Measurements from ENCODE around the gene SSTR4. TPM values are rescaled to one million over a fixed set of nuclear protein-coding genes. Genes with fewer than 3 reads are reported as not detected.

Gene SSTR4
- total RNA-seq, 1 donor from 2014 or later: not detected

- Mint-ChIP-seq H3K27me3 (ENCODE audit: unreplicated experiment) (peaks cover 2% of the 10 kb centered on the region), H3K36me3 (ENCODE audit: unreplicated experiment) (no peaks in the 10 kb centered on the region), H3K27ac (ENCODE audit: unreplicated experiment) (no peak overlapping the region), H3K4me1 (ENCODE audit: low read depth, unreplicated experiment) (no peaks in the 10 kb centered on the region), H3K9me3 (ENCODE audit: unreplicated experiment) (peaks cover 2% of the 10 kb centered on the region), H3K4me3 (ENCODE audit: unreplicated experiment) (no peak overlapping the region)
- no peak for TF ChIP-seq CTCF (IDR thresholded peaks at IDR 0.05; ENCODE audit: partially characterized antibody, unreplicated experiment)
- no peak for DNase-seq
Measured at GRCh38 chr20:23069108-23069507, 34.0 kb downstream of the SSTR4 start.

GRCh38 chr20:23071398-23071797, 36.3 kb downstream of the SSTR4 start:
- peaks cover 3% of the 10 kb centered on the region for H3K27me3 Mint-ChIP-seq (ENCODE audit: unreplicated experiment)
- H3K27ac Mint-ChIP-seq (ENCODE audit: unreplicated experiment): no peak overlapping the region
- peaks cover 2% of the 10 kb centered on the region for H3K9me3 Mint-ChIP-seq (ENCODE audit: unreplicated experiment)
- TF ChIP-seq CTCF (IDR thresholded peaks at IDR 0.05; ENCODE audit: partially characterized antibody, unreplicated experiment): no peak
- no peak overlapping the region for H3K4me3 Mint-ChIP-seq (ENCODE audit: unreplicated experiment)
- H3K4me1 Mint-ChIP-seq (ENCODE audit: low read depth, unreplicated experiment): no peaks in the 10 kb centered on the region
- no peak for DNase-seq
- no peaks in the 10 kb centered on the region for H3K36me3 Mint-ChIP-seq (ENCODE audit: unreplicated experiment)

- Mint-ChIP-seq H3K4me3 (ENCODE audit: unreplicated experiment) (no peak overlapping the region), H3K4me1 (ENCODE audit: low read depth, unreplicated experiment) (no peaks in the 10 kb centered on the region), H3K27me3 (ENCODE audit: unreplicated experiment) (peaks cover 3% of the 10 kb centered on the region), H3K36me3 (ENCODE audit: unreplicated experiment) (no peaks in the 10 kb centered on the region), H3K27ac (ENCODE audit: unreplicated experiment) (no peak overlapping the region), H3K9me3 (ENCODE audit: unreplicated experiment) (peaks cover 2% of the 10 kb centered on the region)
- no peak for TF ChIP-seq CTCF (IDR thresholded peaks at IDR 0.05; ENCODE audit: partially characterized antibody, unreplicated experiment)
- DNase-seq: no peak
Measured at GRCh38 chr20:23071996-23072395, 36.9 kb downstream of the SSTR4 start.

- Mint-ChIP-seq H3K9me3 (ENCODE audit: unreplicated experiment) (peaks cover 2% of the 10 kb centered on the region), H3K36me3 (ENCODE audit: unreplicated experiment) (no peaks in the 10 kb centered on the region), H3K4me3 (ENCODE audit: unreplicated experiment) (no peak overlapping the region), H3K27ac (ENCODE audit: unreplicated experiment) (no peak overlapping the region), H3K4me1 (ENCODE audit: low read depth, unreplicated experiment) (no peaks in the 10 kb centered on the region), H3K27me3 (ENCODE audit: unreplicated experiment) (peaks cover 3% of the 10 kb centered on the region)
- DNase-seq: no peak
- TF ChIP-seq CTCF (IDR thresholded peaks at IDR 0.05; ENCODE audit: partially characterized antibody, unreplicated experiment): no peak
Measured at GRCh38 chr20:23072892-23073586, 37.9 kb downstream of the SSTR4 start.

GRCh38 chr20:23074052-23074451, 38.9 kb downstream of the SSTR4 start:
- H3K9me3 Mint-ChIP-seq (ENCODE audit: unreplicated experiment): peaks cover 2% of the 10 kb centered on the region
- no peak for TF ChIP-seq CTCF (IDR thresholded peaks at IDR 0.05; ENCODE audit: partially characterized antibody, unreplicated experiment)
- no peak overlapping the region for H3K27ac Mint-ChIP-seq (ENCODE audit: unreplicated experiment)
- no peak overlapping the region for H3K4me3 Mint-ChIP-seq (ENCODE audit: unreplicated experiment)
- peaks cover 8% of the 10 kb centered on the region for H3K4me1 Mint-ChIP-seq (ENCODE audit: low read depth, unreplicated experiment)
- peaks cover 3% of the 10 kb centered on the region for H3K27me3 Mint-ChIP-seq (ENCODE audit: unreplicated experiment)
- H3K36me3 Mint-ChIP-seq (ENCODE audit: unreplicated experiment): no peaks in the 10 kb centered on the region
- DNase-seq: no peak

All from glutamatergic neuron (in vitro differentiated cells).